ENCODE data around the gene RETREG1.

GRCh38 chr5:16459451-16459850 is 157.3 kb downstream of the RETREG1 start:
- no peak for TF ChIP-seq CTCF (conservative IDR thresholded peaks at IDR 0.05; ENCODE audit: low read length)
- no peak for TF ChIP-seq EZH2phosphoT487 (IDR thresholded peaks at IDR 0.05; ENCODE audit: borderline replicate concordance)
